Spleen (tissue), 11 donors: ENCODE measurements around the gene ZNF697. TPM values are rescaled to one million over a fixed set of nuclear protein-coding genes. Genes with fewer than 3 reads are reported as not detected.

ENCODE experiments used
- DNase-seq: peaks from one replicate; pipeline ENCODE4 v3.0.0-alpha.2; 2020
- H3K27ac ChIP-seq, 8 donors: fragments of 200-600 bp; sonication (generic) in 7 of 8; 1 replicate in 4 of 8; 2 replicates in 4 of 8; pipeline versions ENCODE4 v1.5.0 to v1.8.0; 2016 to 2021; ENCODE audit warnings: inconsistent platforms in 4 of 8, mild to moderate bottlenecking in 4 of 8, moderate library complexity in 1 of 8
- H3K27me3 ChIP-seq, 7 donors: fragments of 200-600 bp; sonication (generic) in 6 of 7; replicated peaks in 1 of 7; 1 replicate in 4 of 7; 2 replicates in 3 of 7; pipeline versions ENCODE4 v1.5.0 to v1.8.0; 2016 to 2021; ENCODE audit warnings: inconsistent platforms in 3 of 7, mild to moderate bottlenecking in 1 of 7
- H3K36me3 ChIP-seq, 6 donors: fragments of 200-600 bp; sonication (generic) in 5 of 6; 1 replicate in 4 of 6; 2 replicates in 2 of 6; pipeline versions ENCODE4 v1.5.0 to v1.8.0; 2016 to 2021; ENCODE audit warnings: inconsistent platforms in 2 of 6
- H3K4me1 ChIP-seq, 6 donors: fragments of 200-600 bp; sonication (generic) in 5 of 6; 1 replicate in 3 of 6; 2 replicates in 3 of 6; pipeline versions ENCODE4 v1.5.0 to v1.8.0; 2016 to 2021; ENCODE audit warnings: inconsistent platforms in 3 of 6
- H3K4me3 ChIP-seq, 8 donors: fragments of 200-600 bp; sonication (generic) in 7 of 8; 1 replicate in 4 of 8; 2 replicates in 4 of 8; pipeline versions ENCODE4 v1.5.0 to v1.8.0; 2016 to 2021; ENCODE audit warnings: inconsistent platforms in 4 of 8, mild to moderate bottlenecking in 4 of 8, moderate library complexity in 2 of 8
- H3K9me3 ChIP-seq, 8 donors: fragments of 200-600 bp; sonication (generic) in 7 of 8; 1 replicate in 4 of 8; 2 replicates in 4 of 8; pipeline versions ENCODE4 v1.5.0 to v1.8.0; 2016 to 2021; ENCODE audit warnings: inconsistent platforms in 4 of 8
- POLR2A ChIP-seq, 3 donors: fragments of 450-650 bp; IDR thresholded peaks; one replicate each; pipeline ENCODE4 v1.5.1; 2017; ENCODE audit warnings: antibody characterized with exemption in 3 of 3, mild to moderate bottlenecking in 1 of 3
- POLR2AphosphoS5 ChIP-seq, 3 donors: sonication (generic); formaldehyde crosslinking; IDR thresholded peaks; one replicate each; pipeline ENCODE4 v1.5.1; 2017; ENCODE audit warnings: antibody characterized with exemption in 3 of 3
- WGBS, 5 donors: extraction: QIAGEN DNeasy Blood & Tissue Kit in 3 of 5; methylation state at CpG; one replicate each; pipeline versions ENCODE4 v1.1.5 to v1.1.7; 2013 to 2018; 5-methylcytosine and 5-hydroxymethylcytosine counted together
- intact Hi-C: fragments of 100-400 bp; cut with DNase I; formaldehyde crosslinking; loops from one replicate; pipeline ENCODE4 v1.15.0; 2023; ENCODE audit warnings: low total_unique reads
- polyA plus RNA-seq, 3 donors: library from polyadenylated mRNA; stranded (reverse); fragments of 200-250 nt; gene quantifications; one replicate each; pipeline ENCODE4 v1.2.1, GENCODE V29; 2013
- total RNA-seq, 7 donors: library from RNA; depleted of rRNA in 3 of 7; stranded (reverse); fragments of >200 nt in 3 of 7; fragmentation: NEBNext Ultra II Directional in 4 of 7; extraction: Animal tissue kit (Norgen Biotek cat#: 25700) in 4 of 7; gene quantifications; one replicate each; pipeline versions ENCODE4 v1.1.0 to v1.2.1, GENCODE V29; 2016 to 2021
- TF ChIP-seq, protein P1 (sequence below), 11 experiments: fragments of 200-600 bp in 7 of 11; fragments of 450-650 bp in 4 of 11; sonication (generic) in 4 of 11; IDR thresholded peaks in 8 of 11; conservative IDR thresholded peaks in 3 of 11; 1 replicate in 7 of 11; 2 replicates in 4 of 11; pipeline versions ENCODE4 v1.4.0 to v1.8.0; 2016 to 2021; ENCODE audit warnings: antibody characterized with exemption in 11 of 11, inconsistent platforms in 4 of 11, mild to moderate bottlenecking in 1 of 11
- donor health status: healthy with polysubstance abuse.
- donor health status: DM: no; HTN: no; CAD: no; lungs with moderate emphysema.
- donor health status: DM: no; HTN: no; CAD: no.
- donor health status: Bipolar disorder and iron deficiency.
- donor health status: healthy.
- donor health status: DM: no; HTN: no; CAD: no.
- donor health status: DM: yes; HTN: yes; CAD: no.

The ZNF697 gene
- total and polyA plus RNA-seq, 10 donors = 0.38 to 6.6 (median 5.5) TPM

DNA sequence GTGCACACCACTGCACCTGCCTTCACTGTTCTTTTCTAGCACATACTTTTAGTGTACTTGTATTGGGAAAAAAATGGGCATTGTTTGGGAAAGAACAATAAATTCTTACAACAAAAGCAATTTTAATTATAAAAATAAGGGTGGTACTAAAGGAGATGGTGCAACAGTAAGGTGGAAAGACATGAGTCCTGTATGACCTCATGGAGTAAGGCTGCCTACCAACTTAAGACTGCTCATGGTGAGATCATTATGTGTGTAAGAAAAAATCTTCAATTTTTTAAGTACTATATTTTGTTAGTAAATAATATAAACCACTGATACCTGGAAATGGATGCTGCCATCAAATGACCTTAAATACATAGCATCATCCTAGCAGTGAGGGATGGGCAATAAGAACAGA is 34.1 kb upstream of the ZNF697 start:
- TF ChIP-seq, protein P1, sequence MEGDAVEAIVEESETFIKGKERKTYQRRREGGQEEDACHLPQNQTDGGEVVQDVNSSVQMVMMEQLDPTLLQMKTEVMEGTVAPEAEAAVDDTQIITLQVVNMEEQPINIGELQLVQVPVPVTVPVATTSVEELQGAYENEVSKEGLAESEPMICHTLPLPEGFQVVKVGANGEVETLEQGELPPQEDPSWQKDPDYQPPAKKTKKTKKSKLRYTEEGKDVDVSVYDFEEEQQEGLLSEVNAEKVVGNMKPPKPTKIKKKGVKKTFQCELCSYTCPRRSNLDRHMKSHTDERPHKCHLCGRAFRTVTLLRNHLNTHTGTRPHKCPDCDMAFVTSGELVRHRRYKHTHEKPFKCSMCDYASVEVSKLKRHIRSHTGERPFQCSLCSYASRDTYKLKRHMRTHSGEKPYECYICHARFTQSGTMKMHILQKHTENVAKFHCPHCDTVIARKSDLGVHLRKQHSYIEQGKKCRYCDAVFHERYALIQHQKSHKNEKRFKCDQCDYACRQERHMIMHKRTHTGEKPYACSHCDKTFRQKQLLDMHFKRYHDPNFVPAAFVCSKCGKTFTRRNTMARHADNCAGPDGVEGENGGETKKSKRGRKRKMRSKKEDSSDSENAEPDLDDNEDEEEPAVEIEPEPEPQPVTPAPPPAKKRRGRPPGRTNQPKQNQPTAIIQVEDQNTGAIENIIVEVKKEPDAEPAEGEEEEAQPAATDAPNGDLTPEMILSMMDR (IDR thresholded peaks at IDR 0.05 in 8 of 11, conservative IDR thresholded peaks at IDR 0.05 in 3 of 11) = no peak
- TF ChIP-seq POLR2AphosphoS5 (IDR thresholded peaks at IDR 0.05) = no peak
- no peak for TF ChIP-seq POLR2A (IDR thresholded peaks at IDR 0.05)
- intact Hi-C loops = no loop called here
- Histone ChIP-seq H3K4me1 (no peaks in the 10 kb centered on the region), H3K4me3 (no peak overlapping the region), H3K9me3 (no peaks in the 10 kb centered on the region), H3K27me3 (peaks cover 0 to 4% (median 0%) of the 10 kb centered on the region in 7 donors), H3K36me3 (no peaks in the 10 kb centered on the region), H3K27ac (no peak overlapping the region)
- DNase-seq = no peak

DNA sequence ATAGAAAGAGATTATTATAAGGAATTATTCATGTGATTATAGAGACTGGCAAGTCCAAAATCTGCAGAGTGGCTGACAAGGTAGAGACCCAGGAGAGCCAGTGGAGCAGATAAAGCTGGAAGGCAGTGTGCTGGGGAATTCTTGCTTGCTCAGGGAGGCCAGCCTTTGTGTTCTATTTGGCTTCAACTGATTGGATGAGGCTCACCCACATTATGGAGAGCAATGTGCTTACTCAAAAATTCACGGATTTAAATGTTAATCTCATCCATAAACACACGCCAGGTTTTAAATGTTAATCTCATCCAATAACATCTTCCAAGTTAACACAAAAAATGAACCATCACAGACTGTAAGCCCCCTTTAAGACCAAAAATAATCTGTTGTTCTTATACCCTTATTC is 33.5 kb upstream of the ZNF697 start:
- 83 to 93% (median 87%) methylated on average over 2 of the region's 2 CpGs for WGBS, 5 donors
- intact Hi-C loops = no loop called here
- Histone ChIP-seq H3K4me1 (no peaks in the 10 kb centered on the region), H3K9me3 (no peaks in the 10 kb centered on the region), H3K27me3 (peaks cover 0 to 4% (median 0%) of the 10 kb centered on the region in 7 donors), H3K4me3 (no peak overlapping the region), H3K36me3 (no peaks in the 10 kb centered on the region), H3K27ac (no peak overlapping the region)
- TF ChIP-seq POLR2AphosphoS5 (IDR thresholded peaks at IDR 0.05) (no peak), POLR2A (IDR thresholded peaks at IDR 0.05) (no peak)
- TF ChIP-seq, protein P1 (IDR thresholded peaks at IDR 0.05 in 8 of 11, conservative IDR thresholded peaks at IDR 0.05 in 3 of 11) = no peak
- no peak for DNase-seq

DNA sequence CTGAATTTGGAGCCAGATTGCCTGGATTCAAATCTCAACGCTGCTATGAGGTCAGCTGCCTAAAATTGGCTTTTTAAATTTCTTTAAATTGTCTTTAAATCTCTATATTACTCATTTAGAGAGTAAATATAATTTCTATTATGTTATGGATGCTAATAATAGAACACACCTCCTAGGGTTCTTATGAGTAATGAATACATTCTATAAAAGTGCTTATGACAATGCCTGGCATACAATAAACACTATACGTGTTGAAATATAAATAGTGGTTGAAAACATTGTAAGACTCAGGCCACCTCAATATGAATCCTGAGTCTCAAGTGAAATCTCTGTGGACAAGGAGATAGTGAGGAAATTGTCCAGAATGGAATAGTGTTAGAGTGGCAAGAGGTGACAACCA is 32.7 kb upstream of the ZNF697 start:
- H3K27ac ChIP-seq = no peak overlapping the region
- no peak overlapping the region for H3K4me3 ChIP-seq
- no peaks in the 10 kb centered on the region for H3K36me3 ChIP-seq
- no peak for DNase-seq
- H3K4me1 ChIP-seq = peaks cover 0 to 3% (median under 1%) of the 10 kb centered on the region in 6 donors
- no peaks in the 10 kb centered on the region for H3K9me3 ChIP-seq
- 79 to 87% (median 84%) methylated on average over 2 of the region's 2 CpGs for WGBS, 5 donors
- H3K27me3 ChIP-seq = peaks cover 0 to 8% (median 0%) of the 10 kb centered on the region in 7 donors
- TF ChIP-seq, protein P1 (IDR thresholded peaks at IDR 0.05 in 8 of 11, conservative IDR thresholded peaks at IDR 0.05 in 3 of 11) = no peak
- TF ChIP-seq POLR2A (IDR thresholded peaks at IDR 0.05) (no peak), POLR2AphosphoS5 (IDR thresholded peaks at IDR 0.05) (no peak)
- intact Hi-C loops = no loop called here

DNA sequence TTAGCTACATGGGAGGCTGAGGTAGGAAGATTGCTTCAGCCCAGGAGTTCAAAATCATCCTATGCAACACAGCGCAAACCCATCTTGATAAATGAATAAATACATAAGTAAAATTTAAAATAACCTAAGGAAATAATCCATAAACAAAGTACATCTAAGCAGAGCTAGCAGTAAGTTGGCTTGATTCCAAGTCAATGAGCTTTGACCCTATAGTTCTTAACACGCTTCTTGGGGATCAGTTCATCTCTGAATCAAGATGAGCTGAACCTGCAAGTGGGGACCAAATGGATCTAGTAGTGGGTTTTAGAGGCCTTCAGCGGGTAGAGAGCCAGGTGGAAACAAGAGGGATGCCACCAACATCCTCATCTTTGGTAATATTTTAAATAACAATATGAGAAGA is 32.1 kb upstream of the ZNF697 start:
- intact Hi-C loops = no loop called here
- no peaks in the 10 kb centered on the region for H3K36me3 ChIP-seq
- WGBS, 5 donors = 89 to 94% (median 91%) methylated on average over 3 of the region's 3 CpGs
- peaks cover 0 to 13% (median 0%) of the 10 kb centered on the region in 7 donors for H3K27me3 ChIP-seq
- peaks cover 0 to 8% (median 6%) of the 10 kb centered on the region in 6 donors for H3K4me1 ChIP-seq
- H3K9me3 ChIP-seq = no peaks in the 10 kb centered on the region
- no peak for TF ChIP-seq POLR2A (IDR thresholded peaks at IDR 0.05)
- TF ChIP-seq, protein P1 (IDR thresholded peaks at IDR 0.05 in 8 of 11, conservative IDR thresholded peaks at IDR 0.05 in 3 of 11) = no peak
- TF ChIP-seq POLR2AphosphoS5 (IDR thresholded peaks at IDR 0.05) = no peak
- no peak for DNase-seq
- H3K4me3 ChIP-seq = no peak overlapping the region
- no peak overlapping the region for H3K27ac ChIP-seq
